ENCODE measurements around the gene C12orf50. TPM values are rescaled to one million over a fixed set of nuclear protein-coding genes. Genes with fewer than 3 reads are reported as not detected.

The C12orf50 gene
- total and polyA plus RNA-seq, 2 of the 8 experiments (the other 6 are each of a cell fraction or from before 2014, with no cell fraction given), result not detected

GRCh38 chr12:87933991-87934390 is 95.2 kb downstream of the C12orf50 start:
- no peak overlapping the region for H3K56ac ChIP-seq (replicated peaks; ENCODE audit: insufficient read length, low read depth, low read length)
- ChIA-PET CTCF (ENCODE audit: partially characterized antibody) (interaction anchor here (1.5 to 2.7 kb wide), 3 partner anchors 10 to 19 kb away, joined by 5 to 9 read pairs (median 6); no protein-coding TSS in a partner anchor), POLR2A (ENCODE audit: partially characterized antibody) (no interaction called here)
- H2BK5ac ChIP-seq (ENCODE audit: low read depth, low read length), result no peak overlapping the region
- no peak overlapping the region for H4K5ac ChIP-seq (ENCODE audit: insufficient read length, low read depth, low read length)
- H2BK20ac ChIP-seq (ENCODE audit: low read length), result no peak overlapping the region
- no peak overlapping the region for H3K4me3 ChIP-seq (ENCODE audit: extremely low read depth in 1 of 4, insufficient read depth in 2 of 4, low read depth in 3 of 4, low read length in 4 of 4)
- FAIRE-seq (no peak), DNase-seq (ENCODE audit: low read depth in 1 of 2, low spot score in 2 of 2) (no peak)
- H2BK15ac ChIP-seq (ENCODE audit: low read length), result no peak overlapping the region
- H3K4ac ChIP-seq (replicated peaks; ENCODE audit: insufficient read length, low read depth, low read length), result no peak overlapping the region
- H3K23ac ChIP-seq (ENCODE audit: insufficient read length), result no peak overlapping the region
- H2AK5ac ChIP-seq (ENCODE audit: low read depth, low read length), result no peak overlapping the region
- H3K79me1 ChIP-seq (ENCODE audit: low read depth, low read length), result no peaks in the 10 kb centered on the region
- H3K18ac ChIP-seq (ENCODE audit: extremely low read depth, low read length), result no peak overlapping the region
- TF ChIP-seq KDM1A (IDR thresholded peaks at IDR 0.05; ENCODE audit: borderline replicate concordance, low read length), result no peak
- TF ChIP-seq TBP (IDR thresholded peaks at IDR 0.05; ENCODE audit: low read depth, low read length), result no peak
- no peak for TF ChIP-seq CHD1 (IDR thresholded peaks at IDR 0.05; ENCODE audit: low read depth, low read length)
- TF ChIP-seq ATF3 (IDR thresholded peaks at IDR 0.05; ENCODE audit: insufficient read depth, low read depth, low read length), result no peak
- no peak for TF ChIP-seq POU5F1 (IDR thresholded peaks at IDR 0.05; ENCODE audit: low read depth, low read length)
- no peak for TF ChIP-seq CREB1 (IDR thresholded peaks at IDR 0.05)
- TF ChIP-seq RBBP5 (IDR thresholded peaks at IDR 0.05; ENCODE audit: borderline replicate concordance, low read depth, low read length), result no peak
- TF ChIP-seq PHF8 (conservative IDR thresholded peaks at IDR 0.05; ENCODE audit: low read depth, low read length), result no peak
- no peak for TF ChIP-seq YY1 (IDR thresholded peaks at IDR 0.05; ENCODE audit: low read depth, low read length)
- no peak for TF ChIP-seq NRF1 (IDR thresholded peaks at IDR 0.05; ENCODE audit: low read depth, low read length)
- TF ChIP-seq CBX5 (IDR thresholded peaks at IDR 0.05; ENCODE audit: low read depth, low read length), result no peak
- TF ChIP-seq RFX5 (IDR thresholded peaks at IDR 0.05; ENCODE audit: borderline replicate concordance, low read depth, low read length), result no peak
- H4K91ac ChIP-seq (replicated peaks; ENCODE audit: insufficient read length, low read length), result no peak overlapping the region
- no peak overlapping the region for H3K9ac ChIP-seq (replicated peaks in 1 of 4; ENCODE audit: extremely low read depth in 1 of 4, low read depth in 3 of 4, low read length in 3 of 4)
- H3K4me1 ChIP-seq (replicated peaks in 1 of 4; ENCODE audit: control insufficient read depth in 3 of 4, insufficient read depth in 4 of 4, low read length in 3 of 4), result no peaks in the 10 kb centered on the region
- no peak overlapping the region for H3K27ac ChIP-seq (ENCODE audit: low read depth, low read length)
- H3K9me3 ChIP-seq (ENCODE audit: insufficient read depth in 2 of 2, low read depth in 1 of 2, low read length in 1 of 2), result peaks cover 0 to 14% of the 10 kb centered on the region in 2 experiments; a peak in 1 of 4 replicates
- H2BK12ac ChIP-seq (ENCODE audit: low read depth, low read length), result no peak overlapping the region
- no peak overlapping the region for H4K8ac ChIP-seq (ENCODE audit: extremely low read depth, insufficient read depth, low read length)
- H3K27me3 ChIP-seq (replicated peaks in 1 of 4; ENCODE audit: control insufficient read depth in 3 of 4, extremely low read depth in 1 of 4, insufficient read depth in 3 of 4, low read length in 3 of 4), result no peaks in the 10 kb centered on the region
- H3K14ac ChIP-seq (ENCODE audit: insufficient read length), result no peak overlapping the region
- no peaks in the 10 kb centered on the region for H3K23me2 ChIP-seq (ENCODE audit: low read depth, low read length)
- H3K79me2 ChIP-seq (ENCODE audit: control insufficient read depth in 1 of 2, insufficient read depth in 2 of 2, low read length in 2 of 2), result no peaks in the 10 kb centered on the region
- no peaks in the 10 kb centered on the region for H4K20me1 ChIP-seq (replicated peaks in 1 of 2; ENCODE audit: control insufficient read depth in 1 of 2, insufficient read depth in 2 of 2, low read length in 2 of 2)
- no peaks in the 10 kb centered on the region for H3K36me3 ChIP-seq (ENCODE audit: control insufficient read depth in 2 of 4, insufficient read depth in 4 of 4, low read length in 3 of 4)
- no peak overlapping the region for H3K4me2 ChIP-seq (ENCODE audit: insufficient read depth in 1 of 2, low read depth in 2 of 2, low read length in 2 of 2)
- no peak overlapping the region for H2AFZ ChIP-seq (ENCODE audit: low read length)
- H2BK120ac ChIP-seq (replicated peaks; ENCODE audit: low read depth, low read length), result no peak overlapping the region

All from H1 (cell line).